BJ (cell line): ENCODE data around the gene OTUD7B. TPM values are rescaled to one million over a fixed set of nuclear protein-coding genes. Genes with fewer than 3 reads are reported as not detected.

Source experiments
- CTCF ChIA-PET: fragments of 350-600 bp; formaldehyde crosslinking; extraction: SDS; loops from one replicate; lab custom pipeline; 2021; ENCODE audit warnings: antibody characterized with exemption, inconsistent platforms; lab: Yijun Ruan, JAX
- POLR2A ChIA-PET: fragments of 300-600 bp; sonication (Branson Sonifier 250); formaldehyde crosslinking; extraction: SDS; loops from one replicate; lab custom pipeline; 2021; ENCODE audit warnings: antibody characterized with exemption; lab: Charles Lee
- DNase-seq: peaks from one replicate; pipeline ENCODE4 v3.0.0-alpha.2; 2011; ENCODE audit warnings: low read depth
- H3K27me3 ChIP-seq: 2 replicates; pipeline ENCODE4 v1.6.0; 2011; ENCODE audit warnings: low read length; ENCODE audit not compliant: control insufficient read depth, insufficient read depth
- H3K36me3 ChIP-seq: 2 replicates; pipeline ENCODE4 v1.5.1; 2011; ENCODE audit warnings: low read length; ENCODE audit not compliant: control insufficient read depth, insufficient read depth
- H3K4me3 ChIP-seq: 2 replicates; pipeline ENCODE4 v1.5.1; 2011; ENCODE audit warnings: low read depth, mild to moderate bottlenecking, control low read depth, low read length
- polyA plus RNA-seq: library from polyadenylated mRNA; depleted of rRNA; stranded (reverse); fragments of >200 nt; gene quantifications from 2 replicates; pipeline ENCODE4 v1.2.3, GENCODE V29; 2011
- TF ChIP-seq, protein P1 (sequence below): IDR thresholded peaks from 2 replicates; pipeline ENCODE4 v1.5.1; 2011; ENCODE audit warnings: low read depth, mild to moderate bottlenecking, control low read depth, inconsistent platforms, low read length, moderate library complexity; ENCODE audit not compliant: insufficient read depth

OTUD7B gene
- polyA plus RNA-seq, 1 experiment = 10.1 TPM

GRCh38 chr1:150022357-150022756, 11.8 kb upstream of the OTUD7B start:
- H3K36me3 ChIP-seq = no peaks in the 10 kb centered on the region
- POLR2A ChIA-PET = no interaction called here
- TF ChIP-seq, protein P1, sequence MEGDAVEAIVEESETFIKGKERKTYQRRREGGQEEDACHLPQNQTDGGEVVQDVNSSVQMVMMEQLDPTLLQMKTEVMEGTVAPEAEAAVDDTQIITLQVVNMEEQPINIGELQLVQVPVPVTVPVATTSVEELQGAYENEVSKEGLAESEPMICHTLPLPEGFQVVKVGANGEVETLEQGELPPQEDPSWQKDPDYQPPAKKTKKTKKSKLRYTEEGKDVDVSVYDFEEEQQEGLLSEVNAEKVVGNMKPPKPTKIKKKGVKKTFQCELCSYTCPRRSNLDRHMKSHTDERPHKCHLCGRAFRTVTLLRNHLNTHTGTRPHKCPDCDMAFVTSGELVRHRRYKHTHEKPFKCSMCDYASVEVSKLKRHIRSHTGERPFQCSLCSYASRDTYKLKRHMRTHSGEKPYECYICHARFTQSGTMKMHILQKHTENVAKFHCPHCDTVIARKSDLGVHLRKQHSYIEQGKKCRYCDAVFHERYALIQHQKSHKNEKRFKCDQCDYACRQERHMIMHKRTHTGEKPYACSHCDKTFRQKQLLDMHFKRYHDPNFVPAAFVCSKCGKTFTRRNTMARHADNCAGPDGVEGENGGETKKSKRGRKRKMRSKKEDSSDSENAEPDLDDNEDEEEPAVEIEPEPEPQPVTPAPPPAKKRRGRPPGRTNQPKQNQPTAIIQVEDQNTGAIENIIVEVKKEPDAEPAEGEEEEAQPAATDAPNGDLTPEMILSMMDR = no peak
- H3K27me3 ChIP-seq = no peaks in the 10 kb centered on the region
- H3K4me3 ChIP-seq = no peak overlapping the region
- CTCF ChIA-PET = no interaction called here
- no peak for DNase-seq

- Histone ChIP-seq H3K27me3 (no peaks in the 10 kb centered on the region), H3K36me3 (no peaks in the 10 kb centered on the region), H3K4me3 (no peak overlapping the region)
- DNase-seq = no peak
- POLR2A ChIA-PET = no interaction called here
- TF ChIP-seq, protein P1 = no peak
- CTCF ChIA-PET = interaction anchor here (1.0 kb wide), 1 partner anchor 59 kb away, joined by 3 read pairs; no protein-coding TSS in a partner anchor
These were observed 10.7 kb upstream of the OTUD7B start for GRCh38 chr1:150021191-150021694.

DNA sequence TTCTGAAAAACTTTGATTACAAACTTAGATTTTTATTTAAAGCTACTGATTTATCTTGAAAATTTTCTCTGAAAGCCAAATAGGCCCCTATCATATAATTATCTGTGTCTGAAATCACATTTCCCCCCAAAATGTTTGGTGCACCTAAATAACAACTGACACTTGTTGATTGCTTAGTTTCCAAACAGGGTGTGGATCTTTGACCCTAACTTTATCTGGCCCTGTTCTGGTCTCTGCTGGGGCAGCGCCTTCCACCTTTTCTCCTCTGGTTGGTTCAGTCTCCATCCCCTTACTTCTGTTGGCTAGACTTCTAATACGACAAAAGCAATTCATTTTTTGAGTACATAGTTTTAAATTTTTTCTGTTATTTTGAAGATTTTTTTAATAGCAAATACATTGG, 10.2 kb upstream of the OTUD7B start:
- Histone ChIP-seq H3K36me3 (no peaks in the 10 kb centered on the region), H3K27me3 (no peaks in the 10 kb centered on the region), H3K4me3 (no peak overlapping the region)
- TF ChIP-seq, protein P1 = no peak
- POLR2A ChIA-PET = no interaction called here
- DNase-seq = no peak
- CTCF ChIA-PET = interaction anchor here (1.0 kb wide), 1 partner anchor 58 kb away, joined by 3 read pairs; no protein-coding TSS in a partner anchor

- H3K27me3 ChIP-seq = no peaks in the 10 kb centered on the region
- ChIA-PET POLR2A (no interaction called here), CTCF (interaction anchor here (0.6 kb wide), 1 partner anchor 964 kb away, joined by 3 read pairs; the partner anchor contains the start of gene ANXA9)
- no peak for DNase-seq
- TF ChIP-seq, protein P1 = no peak
- no peaks in the 10 kb centered on the region for H3K36me3 ChIP-seq
- no peak overlapping the region for H3K4me3 ChIP-seq
These were observed 7.6 kb upstream of the OTUD7B start for GRCh38 chr1:150018165-150018564.

DNA sequence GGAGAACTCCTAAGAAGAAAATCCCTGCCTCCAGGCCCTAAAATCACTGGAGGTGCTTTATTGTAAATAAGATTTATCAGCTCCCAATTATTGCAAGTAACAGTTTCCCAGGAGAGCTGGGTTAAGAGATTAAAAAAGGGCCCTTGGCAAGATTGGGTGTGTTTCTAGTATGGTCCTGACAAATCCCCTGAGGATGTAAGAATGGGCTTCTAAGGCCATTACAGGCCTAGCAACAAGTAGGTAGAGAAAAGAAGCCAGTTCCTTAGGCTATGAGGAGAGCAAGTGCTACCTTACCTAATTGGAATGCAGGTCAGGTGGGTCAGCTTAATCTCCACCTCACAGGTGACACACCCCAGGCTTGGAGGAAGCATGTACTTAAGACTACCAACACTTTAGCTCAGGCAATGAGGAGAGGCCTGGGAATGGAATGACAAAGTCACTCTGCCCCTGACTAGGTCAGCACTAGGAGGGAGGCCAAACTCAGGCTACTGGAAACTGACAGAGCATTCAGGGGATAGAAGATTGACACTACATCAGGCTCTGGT, 6.8 kb upstream of the OTUD7B start:
- Histone ChIP-seq H3K27me3 (no peaks in the 10 kb centered on the region), H3K4me3 (no peak overlapping the region), H3K36me3 (no peaks in the 10 kb centered on the region)
- ChIA-PET POLR2A (no interaction called here), CTCF (no interaction called here)
- no peak for DNase-seq
- TF ChIP-seq, protein P1 = no peak
